ENCODE data around the gene ETNK2. TPM values are rescaled to one million over a fixed set of nuclear protein-coding genes. Genes with fewer than 3 reads are reported as not detected.
"Not testable (repeated sequence)": the region's sequence is repeated elsewhere in the genome, so short reads cannot be mapped to it uniquely, and the experiment has no call there.

Gene ETNK2
- total RNA-seq, 1 donor from 2014 or later = 5.0 TPM

DNA sequence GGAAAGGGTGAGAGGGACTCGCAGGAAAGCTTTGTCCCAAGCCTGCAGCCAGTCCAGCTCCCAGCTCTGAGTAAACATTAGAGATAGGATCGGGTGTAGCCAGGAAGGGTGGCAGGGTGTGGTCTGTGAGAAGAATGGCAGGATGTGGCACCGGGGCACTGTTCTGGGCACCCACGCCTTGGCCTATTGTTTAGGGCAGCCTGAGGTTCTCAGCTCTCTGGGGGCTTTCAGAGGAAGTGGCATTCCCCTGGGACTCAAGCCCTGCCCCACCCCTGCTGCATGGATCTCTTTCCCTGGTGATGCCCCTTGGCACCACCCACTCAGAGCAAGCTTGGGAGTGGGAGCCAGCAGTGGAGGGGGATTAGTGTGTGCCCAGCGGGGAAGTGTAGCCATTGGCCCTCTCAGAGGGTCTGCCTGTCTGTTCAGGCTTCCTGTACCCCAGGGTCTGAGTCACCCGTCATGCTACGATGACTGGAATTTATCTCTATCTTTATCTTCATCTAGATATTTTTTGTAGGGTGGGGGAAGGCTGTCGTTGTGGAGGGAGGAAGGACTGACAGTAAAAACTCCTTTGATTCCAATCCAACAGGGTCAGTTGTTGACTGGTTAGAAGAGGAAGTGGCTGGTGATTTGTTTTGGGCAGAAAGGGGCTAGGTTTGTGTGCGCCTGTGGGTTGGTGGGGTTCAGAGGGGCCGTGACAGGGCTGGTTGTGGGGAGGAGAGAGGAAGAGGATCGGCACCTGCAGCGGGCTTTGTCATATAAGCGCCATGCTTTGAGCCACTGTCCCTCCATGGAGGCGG lies 47.3 kb downstream of the ETNK2 start:
- Mint-ChIP-seq H3K9me3 (ENCODE audit: unreplicated experiment) (peaks cover 4% of the 10 kb centered on the region), H3K4me3 (ENCODE audit: unreplicated experiment) (no peak overlapping the region), H3K27ac (ENCODE audit: unreplicated experiment) (no peak overlapping the region), H3K4me1 (ENCODE audit: low read depth, unreplicated experiment) (no peaks in the 10 kb centered on the region), H3K27me3 (ENCODE audit: unreplicated experiment) (peaks cover 4% of the 10 kb centered on the region), H3K36me3 (ENCODE audit: unreplicated experiment) (no peaks in the 10 kb centered on the region)
- DNase-seq = no peak
- TF ChIP-seq, protein P1, sequence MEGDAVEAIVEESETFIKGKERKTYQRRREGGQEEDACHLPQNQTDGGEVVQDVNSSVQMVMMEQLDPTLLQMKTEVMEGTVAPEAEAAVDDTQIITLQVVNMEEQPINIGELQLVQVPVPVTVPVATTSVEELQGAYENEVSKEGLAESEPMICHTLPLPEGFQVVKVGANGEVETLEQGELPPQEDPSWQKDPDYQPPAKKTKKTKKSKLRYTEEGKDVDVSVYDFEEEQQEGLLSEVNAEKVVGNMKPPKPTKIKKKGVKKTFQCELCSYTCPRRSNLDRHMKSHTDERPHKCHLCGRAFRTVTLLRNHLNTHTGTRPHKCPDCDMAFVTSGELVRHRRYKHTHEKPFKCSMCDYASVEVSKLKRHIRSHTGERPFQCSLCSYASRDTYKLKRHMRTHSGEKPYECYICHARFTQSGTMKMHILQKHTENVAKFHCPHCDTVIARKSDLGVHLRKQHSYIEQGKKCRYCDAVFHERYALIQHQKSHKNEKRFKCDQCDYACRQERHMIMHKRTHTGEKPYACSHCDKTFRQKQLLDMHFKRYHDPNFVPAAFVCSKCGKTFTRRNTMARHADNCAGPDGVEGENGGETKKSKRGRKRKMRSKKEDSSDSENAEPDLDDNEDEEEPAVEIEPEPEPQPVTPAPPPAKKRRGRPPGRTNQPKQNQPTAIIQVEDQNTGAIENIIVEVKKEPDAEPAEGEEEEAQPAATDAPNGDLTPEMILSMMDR (IDR thresholded peaks at IDR 0.05; ENCODE audit: partially characterized antibody, unreplicated experiment) = no peak

DNA sequence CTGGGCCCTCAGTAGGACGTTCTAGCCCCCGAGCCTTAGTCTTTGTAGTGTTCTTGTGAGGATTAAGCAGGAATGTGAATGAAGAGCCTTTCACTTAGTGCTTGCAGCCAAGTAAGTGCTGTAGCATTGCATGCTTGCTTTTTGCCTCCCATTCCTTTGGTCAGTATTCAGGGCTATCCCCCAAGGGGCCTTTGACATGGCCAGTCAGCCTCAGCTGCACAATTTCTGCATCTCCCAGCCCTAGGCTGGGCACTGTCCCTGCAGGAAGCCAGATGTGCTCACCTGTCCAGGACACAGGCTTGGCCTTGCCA lies 48.5 kb downstream of the ETNK2 start:
- Mint-ChIP-seq H3K27ac (ENCODE audit: unreplicated experiment) (no peak overlapping the region), H3K9me3 (ENCODE audit: unreplicated experiment) (peaks cover 2% of the 10 kb centered on the region), H3K4me1 (ENCODE audit: low read depth, unreplicated experiment) (no peaks in the 10 kb centered on the region), H3K36me3 (ENCODE audit: unreplicated experiment) (no peaks in the 10 kb centered on the region), H3K4me3 (ENCODE audit: unreplicated experiment) (no peak overlapping the region), H3K27me3 (ENCODE audit: unreplicated experiment) (peaks cover 4% of the 10 kb centered on the region)
- no peak for DNase-seq
- TF ChIP-seq, protein P1 (IDR thresholded peaks at IDR 0.05; ENCODE audit: partially characterized antibody, unreplicated experiment) = no peak

DNA sequence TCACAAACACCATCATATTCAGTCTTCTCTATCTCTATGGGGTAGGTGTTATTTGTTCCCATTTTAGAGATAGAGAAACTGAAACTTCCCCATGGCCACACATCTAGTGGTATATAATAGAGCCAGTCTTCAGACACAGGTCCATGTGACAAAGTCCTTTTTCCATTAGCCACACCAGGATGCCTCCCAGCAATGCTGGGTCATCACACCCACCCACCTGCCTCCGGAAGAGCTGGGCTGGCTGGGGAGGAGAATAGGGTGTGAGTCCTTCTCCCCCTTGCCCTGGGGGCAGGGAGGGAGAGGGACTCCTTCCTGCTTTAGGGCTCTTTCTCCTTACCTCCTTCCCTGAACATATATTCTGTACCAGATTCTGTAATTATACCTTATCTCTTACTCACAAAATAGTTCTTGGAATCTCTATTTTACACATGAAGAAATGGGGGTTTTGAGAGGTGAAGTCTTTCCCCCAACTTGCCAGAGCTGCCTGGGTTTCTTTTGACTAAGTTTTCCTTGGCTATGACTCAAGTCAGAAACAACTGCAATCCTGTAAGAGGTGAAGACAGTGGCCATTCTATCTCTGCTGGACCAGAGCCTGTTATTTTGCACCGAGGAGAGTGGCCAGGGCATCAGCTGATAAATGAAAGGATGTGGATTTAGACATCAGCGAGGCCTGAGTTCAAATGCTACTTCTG lies 49.0 kb downstream of the ETNK2 start:
- H3K9me3 Mint-ChIP-seq (ENCODE audit: unreplicated experiment) = peaks cover 2% of the 10 kb centered on the region
- peaks cover 5% of the 10 kb centered on the region for H3K27me3 Mint-ChIP-seq (ENCODE audit: unreplicated experiment)
- H3K27ac Mint-ChIP-seq (ENCODE audit: unreplicated experiment) = no peak overlapping the region
- no peaks in the 10 kb centered on the region for H3K4me1 Mint-ChIP-seq (ENCODE audit: low read depth, unreplicated experiment)
- DNase-seq = no peak
- no peak overlapping the region for H3K4me3 Mint-ChIP-seq (ENCODE audit: unreplicated experiment)
- H3K36me3 Mint-ChIP-seq (ENCODE audit: unreplicated experiment) = no peaks in the 10 kb centered on the region
- TF ChIP-seq, protein P1 (IDR thresholded peaks at IDR 0.05; ENCODE audit: partially characterized antibody, unreplicated experiment) = no peak

DNA sequence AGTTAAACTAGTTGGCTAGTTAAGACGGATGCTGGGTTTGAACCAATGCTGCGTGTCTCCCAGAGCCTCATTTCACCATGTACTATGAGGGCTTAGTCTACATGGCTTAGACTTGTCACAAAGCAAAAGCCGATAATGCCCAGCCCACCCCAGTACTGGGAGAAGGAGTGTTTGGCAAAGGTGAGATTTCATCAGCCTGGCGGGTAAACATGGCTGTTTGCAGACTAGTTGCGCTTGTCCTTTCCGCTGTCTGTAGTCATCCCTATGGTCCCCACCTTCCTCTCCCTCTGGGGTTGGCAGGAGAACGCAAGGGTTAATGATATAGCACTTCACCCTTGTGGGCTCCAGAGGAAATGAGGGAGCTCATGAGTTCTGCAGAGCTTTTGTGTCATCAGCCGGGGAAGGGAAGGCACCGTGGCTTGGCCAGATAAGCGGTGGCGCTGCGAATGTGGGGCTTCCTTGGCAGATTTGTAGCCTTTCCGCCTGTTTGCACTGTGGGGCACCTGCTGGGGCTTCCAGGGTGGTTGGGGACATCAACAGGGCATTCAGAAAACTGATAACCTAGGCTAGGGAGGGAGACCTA lies 49.7 kb downstream of the ETNK2 start:
- Mint-ChIP-seq H3K27ac (ENCODE audit: unreplicated experiment) (no peak overlapping the region), H3K4me3 (ENCODE audit: unreplicated experiment) (no peak overlapping the region), H3K27me3 (ENCODE audit: unreplicated experiment) (peaks cover 5% of the 10 kb centered on the region), H3K4me1 (ENCODE audit: low read depth, unreplicated experiment) (no peaks in the 10 kb centered on the region), H3K9me3 (ENCODE audit: unreplicated experiment) (peaks cover 2% of the 10 kb centered on the region), H3K36me3 (ENCODE audit: unreplicated experiment) (no peaks in the 10 kb centered on the region)
- TF ChIP-seq, protein P1 (IDR thresholded peaks at IDR 0.05; ENCODE audit: partially characterized antibody, unreplicated experiment) = no peak
- DNase-seq = no peak

DNA sequence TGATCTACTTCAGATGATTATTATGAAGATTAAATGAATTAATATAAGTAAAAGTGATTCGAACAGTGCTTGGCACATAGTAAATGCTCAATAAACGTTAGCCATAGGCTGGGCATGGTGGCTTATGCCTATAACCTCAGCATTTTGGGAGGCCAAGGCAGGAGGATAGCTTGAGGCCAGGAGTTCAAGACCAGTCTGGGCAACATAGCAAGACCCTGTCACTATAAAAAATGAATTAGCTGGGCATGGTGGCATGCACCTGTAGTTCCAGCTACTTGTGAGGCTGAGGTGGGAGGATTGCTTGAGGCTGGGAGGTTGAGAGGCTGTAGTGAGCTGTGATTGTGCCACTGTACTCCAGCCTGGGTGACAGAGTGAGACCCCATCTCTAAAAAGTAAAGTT lies 52.1 kb downstream of the ETNK2 start:
- not testable (repeated sequence) for H3K9me3 Mint-ChIP-seq (ENCODE audit: unreplicated experiment); H3K4me3 Mint-ChIP-seq (ENCODE audit: unreplicated experiment); DNase-seq; H3K27ac Mint-ChIP-seq (ENCODE audit: unreplicated experiment); H3K27me3 Mint-ChIP-seq (ENCODE audit: unreplicated experiment); H3K36me3 Mint-ChIP-seq (ENCODE audit: unreplicated experiment)
- H3K4me1 Mint-ChIP-seq (ENCODE audit: low read depth, unreplicated experiment) = peaks cover 11% of the 10 kb centered on the region
